ENCODE results near the gene CENPQ. TPM values are rescaled to one million over a fixed set of nuclear protein-coding genes. Genes with fewer than 3 reads are reported as not detected.

The CENPQ gene, protein sequence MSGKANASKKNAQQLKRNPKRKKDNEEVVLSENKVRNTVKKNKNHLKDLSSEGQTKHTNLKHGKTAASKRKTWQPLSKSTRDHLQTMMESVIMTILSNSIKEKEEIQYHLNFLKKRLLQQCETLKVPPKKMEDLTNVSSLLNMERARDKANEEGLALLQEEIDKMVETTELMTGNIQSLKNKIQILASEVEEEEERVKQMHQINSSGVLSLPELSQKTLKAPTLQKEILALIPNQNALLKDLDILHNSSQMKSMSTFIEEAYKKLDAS
- total RNA-seq, result 1 to 10 TPM; 3.8 to 8.4 (median 5.3) TPM
- polyA plus RNA-seq, result 1 to 10 TPM; 4.9 to 9.6 (median 7.5) TPM
- long read RNA-seq, donor 1, partial matches to known transcripts, result 11 of 11 reads
- long read RNA-seq, donor 1, other reads (novel, unspliced or antisense), result 0 of 11 reads
- long read RNA-seq, donor 2, partial matches to known transcripts, result 0 of 2 reads
- long read RNA-seq, donor 2, other reads (novel, unspliced or antisense), result 0 of 2 reads

DNA sequence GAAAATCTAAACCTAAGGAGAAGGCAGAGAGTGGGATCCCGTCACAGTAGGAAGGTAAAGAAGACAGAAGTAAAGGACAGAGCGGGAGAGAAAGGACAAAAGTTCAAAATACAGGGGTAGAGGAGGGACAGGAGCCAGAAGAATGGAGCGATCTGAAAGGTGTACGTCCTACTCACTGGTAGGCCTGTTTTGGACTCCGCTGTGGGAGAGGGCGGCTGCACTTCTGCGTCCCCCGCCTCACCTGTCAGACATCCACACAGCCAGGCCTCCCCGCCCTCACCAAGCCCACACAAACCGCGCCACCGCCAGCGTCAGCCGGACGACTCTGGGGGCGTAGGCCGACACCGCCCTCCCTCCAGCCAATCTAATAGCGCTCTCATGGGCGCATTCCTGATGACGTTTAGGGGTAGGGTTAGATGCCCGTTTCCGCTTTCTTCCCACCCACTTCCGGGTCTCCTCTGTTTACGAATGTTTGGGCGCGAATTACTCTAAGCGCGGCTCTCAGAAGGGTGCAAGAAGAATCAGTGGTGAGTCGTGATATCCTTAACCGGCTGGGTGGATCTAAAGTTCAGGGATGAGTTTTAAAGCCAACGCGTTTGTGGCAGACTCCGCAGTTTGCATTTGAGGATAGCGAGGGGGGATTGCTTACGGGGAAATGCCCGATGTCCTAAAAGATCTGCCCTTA, at the start of gene CENPQ, which contains the start of gene MMUT:
CENPQ (plus strand) TSS at position 444 of the 685 bp plus-strand sequence. CDS start 6,807 bp downstream, outside the sequence.
MMUT (minus strand) TSS at position 327 of the 685 bp plus-strand sequence. CDS start 3,787 bp downstream, outside the sequence.
- peaks cover 17 to 79% (median 49%) of the 10 kb centered on the region in 6 donors for H3K4me1 ChIP-seq
- intact Hi-C loops (cut with DNase I; ENCODE audit: low total_unique reads), result no loop called here
- peak within 1 kb of the TSS; percentile 55 to 89 (median 82) for H3K27ac ChIP-seq
- WGBS, 5 donors, result 0 to 1% (median 0%) methylated on average over 33 to 37 of the region's 37 CpGs
- no peaks in the 10 kb centered on the region for H3K27me3 ChIP-seq (replicated peaks in 1 of 7)
- H3K9me3 ChIP-seq, result no peaks in the 10 kb centered on the region
- TF ChIP-seq POLR2AphosphoS5 (IDR thresholded peaks at IDR 0.05), result peak; percentile 93 to 96 (median 95)
- TF ChIP-seq, protein P1, sequence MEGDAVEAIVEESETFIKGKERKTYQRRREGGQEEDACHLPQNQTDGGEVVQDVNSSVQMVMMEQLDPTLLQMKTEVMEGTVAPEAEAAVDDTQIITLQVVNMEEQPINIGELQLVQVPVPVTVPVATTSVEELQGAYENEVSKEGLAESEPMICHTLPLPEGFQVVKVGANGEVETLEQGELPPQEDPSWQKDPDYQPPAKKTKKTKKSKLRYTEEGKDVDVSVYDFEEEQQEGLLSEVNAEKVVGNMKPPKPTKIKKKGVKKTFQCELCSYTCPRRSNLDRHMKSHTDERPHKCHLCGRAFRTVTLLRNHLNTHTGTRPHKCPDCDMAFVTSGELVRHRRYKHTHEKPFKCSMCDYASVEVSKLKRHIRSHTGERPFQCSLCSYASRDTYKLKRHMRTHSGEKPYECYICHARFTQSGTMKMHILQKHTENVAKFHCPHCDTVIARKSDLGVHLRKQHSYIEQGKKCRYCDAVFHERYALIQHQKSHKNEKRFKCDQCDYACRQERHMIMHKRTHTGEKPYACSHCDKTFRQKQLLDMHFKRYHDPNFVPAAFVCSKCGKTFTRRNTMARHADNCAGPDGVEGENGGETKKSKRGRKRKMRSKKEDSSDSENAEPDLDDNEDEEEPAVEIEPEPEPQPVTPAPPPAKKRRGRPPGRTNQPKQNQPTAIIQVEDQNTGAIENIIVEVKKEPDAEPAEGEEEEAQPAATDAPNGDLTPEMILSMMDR (IDR thresholded peaks at IDR 0.05 in 8 of 11, conservative IDR thresholded peaks at IDR 0.05 in 3 of 11), result peak in 1 of 11 experiments; percentile 9
- no peak for TF ChIP-seq POLR2A (IDR thresholded peaks at IDR 0.05)
- H3K4me3 ChIP-seq, result peak within 1 kb of the TSS; percentile 53 to 92 (median 74)
- H3K36me3 ChIP-seq, result peaks cover 0 to 12% (median 6%) of the 10 kb centered on the region in 6 donors
- peak; percentile 96 for DNase-seq

DNA sequence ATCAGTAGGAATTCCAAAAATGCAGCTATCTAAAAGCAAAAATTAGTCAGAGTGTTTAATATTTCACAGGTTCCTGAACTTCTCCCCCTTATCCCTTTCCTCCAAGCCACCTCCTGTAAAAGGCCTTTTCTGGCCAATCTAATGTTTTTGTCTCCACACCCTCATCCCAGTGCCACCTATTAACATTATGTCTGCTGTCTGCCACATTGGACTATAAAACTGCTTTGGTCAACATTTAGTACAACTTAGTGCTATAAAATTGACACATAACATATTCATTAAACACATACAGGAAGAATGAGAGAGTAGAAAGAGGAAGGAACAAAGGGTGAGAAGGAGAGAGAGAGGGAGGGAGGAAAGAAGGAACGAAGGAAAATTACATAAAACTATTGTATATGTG, 47.8 kb upstream of the CENPQ start:
- H3K4me3 ChIP-seq, result no peak overlapping the region
- no peaks in the 10 kb centered on the region for H3K9me3 ChIP-seq
- H3K27me3 ChIP-seq (replicated peaks in 1 of 7), result no peaks in the 10 kb centered on the region
- 25 to 44% (median 35%) methylated on average over 1 of the region's 1 CpG for WGBS, 5 donors
- intact Hi-C loops (cut with DNase I; ENCODE audit: low total_unique reads), result no loop called here
- H3K27ac ChIP-seq, result no peak overlapping the region
- no peaks in the 10 kb centered on the region for H3K4me1 ChIP-seq
- DNase-seq, result no peak
- no peaks in the 10 kb centered on the region for H3K36me3 ChIP-seq
- TF ChIP-seq POLR2AphosphoS5 (IDR thresholded peaks at IDR 0.05) (no peak), POLR2A (IDR thresholded peaks at IDR 0.05) (no peak)
- TF ChIP-seq, protein P1 (IDR thresholded peaks at IDR 0.05 in 8 of 11, conservative IDR thresholded peaks at IDR 0.05 in 3 of 11), result no peak

DNA sequence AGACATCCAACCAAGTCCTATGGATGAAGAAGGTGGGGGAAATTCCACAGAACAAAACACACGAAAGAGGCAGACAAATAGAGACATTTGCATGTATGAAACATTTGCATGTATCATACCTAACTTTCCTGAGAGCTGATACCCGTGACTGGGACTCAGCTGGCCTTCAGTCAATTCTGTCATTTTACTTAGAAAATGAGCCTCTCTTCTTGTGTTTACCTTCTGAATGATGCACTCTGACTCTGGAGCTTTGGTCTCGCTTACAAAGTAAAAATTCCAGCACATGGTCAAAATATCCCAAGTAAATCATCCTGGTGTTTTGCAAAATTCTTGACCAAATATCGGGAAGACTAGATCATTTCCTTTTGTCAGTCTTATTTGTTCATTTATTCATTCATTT, 47.0 kb upstream of the CENPQ start:
- Histone ChIP-seq H3K4me1 (no peaks in the 10 kb centered on the region), H3K27me3 (replicated peaks in 1 of 7) (no peaks in the 10 kb centered on the region), H3K9me3 (no peaks in the 10 kb centered on the region), H3K27ac (no peak overlapping the region), H3K36me3 (no peaks in the 10 kb centered on the region), H3K4me3 (no peak overlapping the region)
- no peak for DNase-seq
- intact Hi-C loops (cut with DNase I; ENCODE audit: low total_unique reads), result no loop called here
- TF ChIP-seq, protein P1 (IDR thresholded peaks at IDR 0.05 in 8 of 11, conservative IDR thresholded peaks at IDR 0.05 in 3 of 11), result no peak
- TF ChIP-seq POLR2A (IDR thresholded peaks at IDR 0.05) (no peak), POLR2AphosphoS5 (IDR thresholded peaks at IDR 0.05) (no peak)
- 65 to 90% (median 83%) methylated on average over 4 of the region's 4 CpGs for WGBS, 5 donors
